ENCODE results near the gene DNAH11. TPM values are rescaled to one million over a fixed set of nuclear protein-coding genes. Genes with fewer than 3 reads are reported as not detected.

Gene DNAH11
- total and polyA plus RNA-seq, 9 of the 15 experiments (the other 6 are each of a cell fraction or from before 2014, with no cell fraction given): under 0.01 TPM; not detected in 7

DNA sequence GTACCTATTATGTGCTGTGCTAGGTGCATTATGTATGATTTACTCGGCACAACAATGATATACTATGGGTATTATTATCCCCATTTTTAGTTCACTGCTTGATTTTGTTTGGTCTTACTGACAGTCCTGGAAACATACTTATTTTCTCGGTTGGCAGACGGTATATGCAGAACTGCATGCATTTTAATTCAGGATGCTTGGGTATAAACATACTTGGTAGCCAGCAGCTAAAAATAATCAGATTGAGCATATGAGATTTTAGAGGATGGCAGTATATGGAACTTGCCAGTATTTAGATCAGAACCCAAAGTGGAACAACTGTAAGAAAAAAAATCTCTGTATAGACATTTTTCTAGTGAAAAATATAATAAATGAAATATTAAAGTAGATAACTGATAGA is 163.3 kb downstream of the DNAH11 start:
- TF ChIP-seq STAG1 (CRISPR knock-in tag; IDR thresholded peaks at IDR 0.05; ENCODE audit: borderline replicate concordance) (no peak), CAMTA2 (CRISPR knock-in tag; conservative IDR thresholded peaks at IDR 0.05) (no peak), CHD1 (IDR thresholded peaks at IDR 0.05; ENCODE audit: low read length) (no peak), SRSF9 (IDR thresholded peaks at IDR 0.05; ENCODE audit: borderline replicate concordance, low read depth, low read length) (no peak), C11orf30 (IDR thresholded peaks at IDR 0.05; ENCODE audit: low read depth) (no peak), MECOM (CRISPR knock-in tag; IDR thresholded peaks at IDR 0.05) (no peak), TOE1 (IDR thresholded peaks at IDR 0.05; ENCODE audit: borderline replicate concordance) (no peak), TOE1 (CRISPR knock-in tag; IDR thresholded peaks at IDR 0.05; ENCODE audit: borderline replicate concordance, low read depth) (no peak)
- TF ChIP-seq, protein P1, sequence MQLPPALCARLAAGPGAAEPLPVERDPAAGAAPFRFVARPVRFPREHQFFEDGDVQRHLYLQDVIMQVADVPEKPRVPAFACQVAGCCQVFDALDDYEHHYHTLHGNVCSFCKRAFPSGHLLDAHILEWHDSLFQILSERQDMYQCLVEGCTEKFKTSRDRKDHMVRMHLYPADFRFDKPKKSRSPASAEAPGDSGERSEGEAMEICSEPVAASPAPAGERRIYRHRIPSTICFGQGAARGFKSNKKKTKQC (CRISPR knock-in tag; IDR thresholded peaks at IDR 0.05): no peak
- TF ChIP-seq, protein P2, sequence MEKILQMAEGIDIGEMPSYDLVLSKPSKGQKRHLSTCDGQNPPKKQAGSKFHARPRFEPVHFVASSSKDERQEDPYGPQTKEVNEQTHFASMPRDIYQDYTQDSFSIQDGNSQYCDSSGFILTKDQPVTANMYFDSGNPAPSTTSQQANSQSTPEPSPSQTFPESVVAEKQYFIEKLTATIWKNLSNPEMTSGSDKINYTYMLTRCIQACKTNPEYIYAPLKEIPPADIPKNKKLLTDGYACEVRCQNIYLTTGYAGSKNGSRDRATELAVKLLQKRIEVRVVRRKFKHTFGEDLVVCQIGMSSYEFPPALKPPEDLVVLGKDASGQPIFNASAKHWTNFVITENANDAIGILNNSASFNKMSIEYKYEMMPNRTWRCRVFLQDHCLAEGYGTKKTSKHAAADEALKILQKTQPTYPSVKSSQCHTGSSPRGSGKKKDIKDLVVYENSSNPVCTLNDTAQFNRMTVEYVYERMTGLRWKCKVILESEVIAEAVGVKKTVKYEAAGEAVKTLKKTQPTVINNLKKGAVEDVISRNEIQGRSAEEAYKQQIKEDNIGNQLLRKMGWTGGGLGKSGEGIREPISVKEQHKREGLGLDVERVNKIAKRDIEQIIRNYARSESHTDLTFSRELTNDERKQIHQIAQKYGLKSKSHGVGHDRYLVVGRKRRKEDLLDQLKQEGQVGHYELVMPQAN (IDR thresholded peaks at IDR 0.05; ENCODE audit: borderline replicate concordance): no peak
- TF ChIP-seq, protein P3, sequence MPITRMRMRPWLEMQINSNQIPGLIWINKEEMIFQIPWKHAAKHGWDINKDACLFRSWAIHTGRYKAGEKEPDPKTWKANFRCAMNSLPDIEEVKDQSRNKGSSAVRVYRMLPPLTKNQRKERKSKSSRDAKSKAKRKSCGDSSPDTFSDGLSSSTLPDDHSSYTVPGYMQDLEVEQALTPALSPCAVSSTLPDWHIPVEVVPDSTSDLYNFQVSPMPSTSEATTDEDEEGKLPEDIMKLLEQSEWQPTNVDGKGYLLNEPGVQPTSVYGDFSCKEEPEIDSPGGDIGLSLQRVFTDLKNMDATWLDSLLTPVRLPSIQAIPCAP (CRISPR knock-in tag; IDR thresholded peaks at IDR 0.05; ENCODE audit: borderline replicate concordance): no peak
- TF ChIP-seq, protein P4, sequence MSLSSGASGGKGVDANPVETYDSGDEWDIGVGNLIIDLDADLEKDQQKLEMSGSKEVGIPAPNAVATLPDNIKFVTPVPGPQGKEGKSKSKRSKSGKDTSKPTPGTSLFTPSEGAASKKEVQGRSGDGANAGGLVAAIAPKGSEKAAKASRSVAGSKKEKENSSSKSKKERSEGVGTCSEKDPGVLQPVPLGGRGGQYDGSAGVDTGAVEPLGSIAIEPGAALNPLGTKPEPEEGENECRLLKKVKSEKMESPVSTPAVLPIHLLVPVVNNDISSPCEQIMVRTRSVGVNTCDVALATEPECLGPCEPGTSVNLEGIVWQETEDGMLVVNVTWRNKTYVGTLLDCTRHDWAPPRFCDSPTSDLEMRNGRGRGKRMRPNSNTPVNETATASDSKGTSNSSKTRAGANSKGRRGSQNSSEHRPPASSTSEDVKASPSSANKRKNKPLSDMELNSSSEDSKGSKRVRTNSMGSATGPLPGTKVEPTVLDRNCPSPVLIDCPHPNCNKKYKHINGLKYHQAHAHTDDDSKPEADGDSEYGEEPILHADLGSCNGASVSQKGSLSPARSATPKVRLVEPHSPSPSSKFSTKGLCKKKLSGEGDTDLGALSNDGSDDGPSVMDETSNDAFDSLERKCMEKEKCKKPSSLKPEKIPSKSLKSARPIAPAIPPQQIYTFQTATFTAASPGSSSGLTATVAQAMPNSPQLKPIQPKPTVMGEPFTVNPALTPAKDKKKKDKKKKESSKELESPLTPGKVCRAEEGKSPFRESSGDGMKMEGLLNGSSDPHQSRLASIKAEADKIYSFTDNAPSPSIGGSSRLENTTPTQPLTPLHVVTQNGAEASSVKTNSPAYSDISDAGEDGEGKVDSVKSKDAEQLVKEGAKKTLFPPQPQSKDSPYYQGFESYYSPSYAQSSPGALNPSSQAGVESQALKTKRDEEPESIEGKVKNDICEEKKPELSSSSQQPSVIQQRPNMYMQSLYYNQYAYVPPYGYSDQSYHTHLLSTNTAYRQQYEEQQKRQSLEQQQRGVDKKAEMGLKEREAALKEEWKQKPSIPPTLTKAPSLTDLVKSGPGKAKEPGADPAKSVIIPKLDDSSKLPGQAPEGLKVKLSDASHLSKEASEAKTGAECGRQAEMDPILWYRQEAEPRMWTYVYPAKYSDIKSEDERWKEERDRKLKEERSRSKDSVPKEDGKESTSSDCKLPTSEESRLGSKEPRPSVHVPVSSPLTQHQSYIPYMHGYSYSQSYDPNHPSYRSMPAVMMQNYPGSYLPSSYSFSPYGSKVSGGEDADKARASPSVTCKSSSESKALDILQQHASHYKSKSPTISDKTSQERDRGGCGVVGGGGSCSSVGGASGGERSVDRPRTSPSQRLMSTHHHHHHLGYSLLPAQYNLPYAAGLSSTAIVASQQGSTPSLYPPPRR (CRISPR knock-in tag; IDR thresholded peaks at IDR 0.05; ENCODE audit: borderline replicate concordance): no peak
- TF ChIP-seq, protein P5, sequence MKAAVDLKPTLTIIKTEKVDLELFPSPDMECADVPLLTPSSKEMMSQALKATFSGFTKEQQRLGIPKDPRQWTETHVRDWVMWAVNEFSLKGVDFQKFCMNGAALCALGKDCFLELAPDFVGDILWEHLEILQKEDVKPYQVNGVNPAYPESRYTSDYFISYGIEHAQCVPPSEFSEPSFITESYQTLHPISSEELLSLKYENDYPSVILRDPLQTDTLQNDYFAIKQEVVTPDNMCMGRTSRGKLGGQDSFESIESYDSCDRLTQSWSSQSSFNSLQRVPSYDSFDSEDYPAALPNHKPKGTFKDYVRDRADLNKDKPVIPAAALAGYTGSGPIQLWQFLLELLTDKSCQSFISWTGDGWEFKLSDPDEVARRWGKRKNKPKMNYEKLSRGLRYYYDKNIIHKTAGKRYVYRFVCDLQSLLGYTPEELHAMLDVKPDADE (conservative IDR thresholded peaks at IDR 0.05; ENCODE audit: control insufficient read depth, low read depth, low read length): no peak
- no peaks in the 10 kb centered on the region for H3K9me3 ChIP-seq (replicated peaks; ENCODE audit: control insufficient read depth, insufficient read depth, low read depth, low read length)
- no peaks in the 10 kb centered on the region for H3K36me3 ChIP-seq (ENCODE audit: control insufficient read depth, insufficient read depth, low read length)
- no peaks in the 10 kb centered on the region for H3K27me3 ChIP-seq (ENCODE audit: control insufficient read depth in 2 of 2, insufficient read depth in 2 of 2, low read length in 2 of 2)
- no peak overlapping the region for H3K4me3 ChIP-seq
- no peak overlapping the region for H2AFZ ChIP-seq (ENCODE audit: low read depth, low read length)
- H3K27ac ChIP-seq (ENCODE audit: extremely low read depth, low read depth, low read length): no peak overlapping the region
- WGBS (ENCODE audit: insufficient coverage, low coverage, missing lambda C conversion rate): 0% methylated on average over 3 of the region's 3 CpGs
- FAIRE-seq: no peak
- ChIA-PET POLR2A (interaction anchor here (1.0 kb wide), 1 partner anchor 11 kb away, joined by 3 read pairs; no protein-coding TSS in a partner anchor), CTCF (ENCODE audit: low intra/inter-chr PET ratio) (no interaction called here)
- no peaks in the 10 kb centered on the region for H4K20me1 ChIP-seq (replicated peaks; ENCODE audit: control insufficient read depth, insufficient read depth, low read length)
- no peaks in the 10 kb centered on the region for H3K9me1 ChIP-seq (ENCODE audit: control insufficient read depth, insufficient read depth, low read length)
- no peaks in the 10 kb centered on the region for H3K4me1 ChIP-seq (replicated peaks in 1 of 2; ENCODE audit: control insufficient read depth in 2 of 2, insufficient read depth in 2 of 2, low read length in 2 of 2)
- H3K79me2 ChIP-seq (ENCODE audit: control insufficient read depth, insufficient read depth, low read length): no peaks in the 10 kb centered on the region
- intact Hi-C loops (cut with micrococcal nuclease) (no loop called here), in situ Hi-C loops (cut with MboI) (no loop called here)
- no peak overlapping the region for H3K9ac ChIP-seq (ENCODE audit: insufficient read depth in 1 of 2, low read depth in 2 of 2, low read length in 2 of 2)
- no peak for DNase-seq (ENCODE audit: extremely low read depth in 1 of 4, low spot score in 3 of 4)
- no peak overlapping the region for H3K4me2 ChIP-seq (ENCODE audit: insufficient read depth, low read length)
- ATAC-seq: no peak
- BruUV-seq (replicated peaks): no TSS peak

Data from K562 (cell line).